ENCODE results near the gene MAP3K13. TPM values are rescaled to one million over a fixed set of nuclear protein-coding genes. Genes with fewer than 3 reads are reported as not detected.

MAP3K13 gene
- total RNA-seq, 4 donors from 2014 or later = 7.6 to 20.9 (median 14.4) TPM

DNA sequence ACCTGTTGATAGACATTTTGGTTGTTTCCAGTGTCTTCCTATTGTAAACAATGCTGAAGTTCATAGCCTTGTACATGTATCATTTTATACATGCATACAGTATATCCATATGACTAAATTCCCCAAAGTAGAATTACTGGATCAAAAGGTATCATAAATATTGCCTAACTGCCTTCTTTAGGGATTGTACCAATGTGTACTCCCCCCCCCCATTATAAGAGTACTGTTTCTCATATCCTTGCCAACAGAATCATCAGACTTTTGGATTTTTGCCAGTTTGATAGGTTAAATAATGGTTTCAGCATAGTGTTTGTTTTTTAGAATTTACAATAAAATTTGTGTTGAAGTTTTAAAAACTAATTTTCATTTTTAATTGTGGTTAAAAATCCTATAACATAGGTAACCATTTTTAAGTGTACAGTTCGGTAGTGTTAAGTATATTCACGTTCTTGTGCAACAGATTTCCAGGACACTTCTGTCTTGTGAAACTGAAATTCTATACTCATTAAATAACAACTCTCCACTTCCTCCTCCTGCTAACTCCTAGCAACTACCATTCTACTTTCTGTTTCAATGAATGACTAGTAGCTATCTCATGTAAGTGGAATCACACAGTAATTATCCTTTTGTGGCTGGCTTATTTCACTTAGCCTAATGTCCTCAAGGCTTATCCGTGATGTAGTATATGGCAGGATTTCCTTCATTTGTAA, 30.8 kb upstream of the MAP3K13 start:
- no peak for TF ChIP-seq CTCF (IDR thresholded peaks at IDR 0.05; ENCODE audit: low read depth)

- TF ChIP-seq CTCF (IDR thresholded peaks at IDR 0.05; ENCODE audit: low read depth) = no peak
These were observed 27.1 kb upstream of the MAP3K13 start for GRCh38 chr3:185335799-185336198.

DNA sequence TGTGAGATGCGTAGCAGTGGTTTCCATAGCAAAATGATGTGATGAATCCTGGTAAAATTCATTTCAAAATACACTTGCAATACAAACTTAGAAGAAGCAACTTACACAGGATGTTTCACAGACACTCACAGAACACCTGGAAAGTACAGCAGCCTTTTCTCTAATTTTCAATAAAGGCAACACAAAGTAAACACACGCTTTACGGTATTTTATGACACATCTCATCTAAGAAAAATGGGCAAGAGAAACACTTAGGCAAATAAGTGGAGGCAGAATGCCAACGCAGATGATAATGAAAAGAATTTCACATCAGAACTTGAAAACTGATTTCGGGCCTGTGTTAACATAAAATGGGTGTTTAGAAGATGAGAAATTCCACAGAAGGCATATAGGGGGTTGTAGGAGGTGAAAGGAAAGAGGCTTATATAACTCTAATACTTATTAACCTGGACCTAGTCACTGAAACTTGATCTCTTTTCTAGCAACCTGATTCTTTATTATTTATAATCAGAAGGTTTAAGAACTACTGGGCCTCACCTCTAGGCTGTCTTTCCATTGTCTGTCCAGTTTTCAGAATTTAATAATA, 25.6 kb upstream of the MAP3K13 start:
- no peak for TF ChIP-seq CTCF (IDR thresholded peaks at IDR 0.05; ENCODE audit: low read depth)

GRCh38 chr3:185339945-185340344, 23.0 kb upstream of the MAP3K13 start:
- no peak for TF ChIP-seq CTCF (IDR thresholded peaks at IDR 0.05; ENCODE audit: low read depth)

DNA sequence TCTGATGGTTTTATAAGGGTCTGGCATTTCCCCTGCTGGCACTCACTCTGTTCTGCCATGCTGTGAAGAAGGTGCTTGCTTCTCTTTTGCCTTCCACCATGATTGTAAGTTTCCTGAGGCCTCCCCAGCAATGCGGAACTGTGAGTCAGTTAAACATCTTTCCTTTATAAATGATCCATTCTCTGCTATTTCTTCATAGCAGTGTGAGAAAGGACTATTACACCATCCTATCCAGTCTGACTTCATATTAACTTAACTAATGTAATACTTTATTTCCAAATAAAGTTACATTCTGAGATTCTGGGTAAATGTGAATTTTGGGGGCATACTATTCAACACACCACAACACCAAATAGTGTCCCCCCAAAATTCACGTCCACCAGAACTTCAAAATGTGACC, 22.2 kb upstream of the MAP3K13 start:
- TF ChIP-seq CTCF (IDR thresholded peaks at IDR 0.05; ENCODE audit: low read depth) = no peak

- TF ChIP-seq CTCF (IDR thresholded peaks at IDR 0.05; ENCODE audit: low read depth) = no peak
These were observed 21.1 kb upstream of the MAP3K13 start for GRCh38 chr3:185341616-185342458.
